Activated CD4-positive, alpha-beta T cell treated with anti-CD3 and anti-CD28 coated beads for 36 hours (primary cell): ENCODE measurements around the gene UBE2D3. TPM values are rescaled to one million over a fixed set of nuclear protein-coding genes. Genes with fewer than 3 reads are reported as not detected.
A peak's percentile ranks its signal among the peaks of the same experiment; 100 is the strongest.

Experiments used
- ATAC-seq: fragments of 200-7000 bp; cut with Tn5 transposase; one replicate; pipeline ENCODE4 v1.10.0; 2021; ENCODE audit warnings: mild to moderate bottlenecking, moderate library complexity
- CTCF ChIA-PET: fragments of 350-600 bp; sonication (Branson Sonifier 250); formaldehyde crosslinking; loops from one replicate; lab custom pipeline; 2021; ENCODE audit warnings: antibody characterized with exemption; lab: Charles Lee
- POLR2A ChIA-PET: fragments of 350-600 bp; sonication (Branson Sonifier 250); formaldehyde crosslinking; loops from one replicate; lab custom pipeline; 2021; ENCODE audit warnings: antibody characterized with exemption, inconsistent platforms; lab: Charles Lee
- DNase-seq: peaks from one replicate; pipeline ENCODE4 v3.0.0-alpha.2; 2020
- H3K27ac Mint-ChIP-seq: one replicate; pipeline ENCODE4 v1.8.0; 2021; ENCODE audit warnings: mixed read lengths
- H3K27me3 Mint-ChIP-seq: one replicate; pipeline ENCODE4 v1.8.0; 2021; ENCODE audit warnings: mixed read lengths
- H3K36me3 Mint-ChIP-seq: one replicate; pipeline ENCODE4 v1.8.0; 2021; ENCODE audit warnings: low read depth, mixed read lengths
- H3K4me1 Mint-ChIP-seq: one replicate; pipeline ENCODE4 v1.8.0; 2021; ENCODE audit warnings: mixed read lengths
- H3K4me3 Mint-ChIP-seq: one replicate; pipeline ENCODE4 v1.8.0; 2021; ENCODE audit warnings: mild to moderate bottlenecking, moderate library complexity, mixed read lengths
- H3K9me3 Mint-ChIP-seq: one replicate; pipeline ENCODE4 v1.8.0; 2021; ENCODE audit warnings: low read depth, mixed read lengths
- intact Hi-C, 2 experiments: fragments of 100-400 bp; cut with DNase I in 1 of 2; cut with micrococcal nuclease in 1 of 2; formaldehyde crosslinking; loops; one replicate each; pipeline versions ENCODE4 v1.14.2 to v1.15.1; 2022 to 2024; cut with DNase I, micrococcal nuclease
- total RNA-seq, 2 experiments: library from RNA; stranded (reverse); gene quantifications; one replicate each; pipeline ENCODE4 v1.2.3, GENCODE V29; 2021

UBE2D3 gene
- total RNA-seq, 2 experiments from 2014 or later = 472 to 686 TPM

DNA sequence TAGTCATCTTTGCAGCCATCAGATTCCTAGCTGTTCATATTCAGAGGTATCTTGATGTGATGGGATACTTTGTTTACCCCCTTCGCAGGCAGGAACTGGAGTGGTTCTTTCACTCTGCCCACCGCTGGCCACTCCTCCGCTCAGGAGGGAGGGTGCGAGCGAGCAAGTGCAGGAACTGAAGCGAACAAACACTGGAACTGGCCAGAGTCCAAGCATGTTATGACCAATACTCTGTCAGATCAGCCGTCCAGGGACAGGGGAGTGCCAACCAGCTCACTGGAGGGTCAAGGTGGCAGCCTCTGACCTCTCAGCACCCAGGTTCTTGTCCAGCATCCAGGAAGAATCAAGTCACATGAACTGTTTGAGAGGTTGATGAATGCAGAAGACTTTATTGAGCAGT lies 48.6 kb downstream of the UBE2D3 start:
- ATAC-seq = no peak
- H3K4me1 Mint-ChIP-seq = peaks cover 5% of the 10 kb centered on the region
- H3K27me3 Mint-ChIP-seq = peaks cover 2% of the 10 kb centered on the region
- intact Hi-C loops = no loop called here
- H3K36me3 Mint-ChIP-seq = no peaks in the 10 kb centered on the region
- H3K4me3 Mint-ChIP-seq = no peak overlapping the region
- H3K9me3 Mint-ChIP-seq = peaks cover 2% of the 10 kb centered on the region
- POLR2A ChIA-PET = no interaction called here
- DNase-seq = no peak
- CTCF ChIA-PET = interaction anchor here (0.6 kb wide), 1 partner anchor 329 kb away, joined by 4 read pairs; no protein-coding TSS in a partner anchor
- H3K27ac Mint-ChIP-seq = no peak overlapping the region

GRCh38 chr4:102775805-102776204 lies 51.5 kb downstream of the UBE2D3 start:
- peaks cover 2% of the 10 kb centered on the region for H3K9me3 Mint-ChIP-seq
- H3K27me3 Mint-ChIP-seq = peaks cover 2% of the 10 kb centered on the region
- no peak overlapping the region for H3K4me3 Mint-ChIP-seq
- no peaks in the 10 kb centered on the region for H3K36me3 Mint-ChIP-seq
- H3K4me1 Mint-ChIP-seq = peaks cover 4% of the 10 kb centered on the region
- intact Hi-C loops = no loop called here
- H3K27ac Mint-ChIP-seq = no peak overlapping the region
- POLR2A ChIA-PET = no interaction called here
- ATAC-seq (no peak), DNase-seq (no peak)
- CTCF ChIA-PET = no interaction called here

DNA sequence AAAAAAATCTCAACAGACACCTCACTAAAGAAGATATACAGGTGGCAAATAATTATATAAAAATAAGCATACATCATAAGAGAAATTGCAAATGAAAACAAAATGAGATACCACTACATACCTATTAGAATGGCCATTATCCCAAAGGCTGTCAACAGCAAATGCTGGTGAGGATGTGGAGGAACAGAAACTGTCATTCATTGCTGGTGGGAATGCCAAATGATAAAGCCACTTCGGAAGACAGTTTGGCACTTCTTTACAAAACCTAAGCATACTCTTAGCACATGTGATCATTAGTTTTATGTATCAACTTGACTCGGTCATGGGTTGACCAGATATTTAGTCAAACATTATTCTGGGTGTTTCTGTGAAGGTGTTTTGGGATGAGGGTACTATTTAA lies 53.1 kb downstream of the UBE2D3 start:
- ChIA-PET POLR2A (no interaction called here), CTCF (no interaction called here)
- H3K4me1 Mint-ChIP-seq = no peaks in the 10 kb centered on the region
- no peak overlapping the region for H3K27ac Mint-ChIP-seq
- peaks cover 2% of the 10 kb centered on the region for H3K27me3 Mint-ChIP-seq
- H3K4me3 Mint-ChIP-seq = no peak overlapping the region
- peaks cover 2% of the 10 kb centered on the region for H3K9me3 Mint-ChIP-seq
- ATAC-seq = no peak
- no peaks in the 10 kb centered on the region for H3K36me3 Mint-ChIP-seq
- intact Hi-C loops = no loop called here
- no peak for DNase-seq

GRCh38 chr4:102772738-102773340 lies 54.5 kb downstream of the UBE2D3 start:
- H3K27ac Mint-ChIP-seq = no peak overlapping the region
- DNase-seq (no peak), ATAC-seq (no peak)
- H3K4me3 Mint-ChIP-seq = no peak overlapping the region
- no peaks in the 10 kb centered on the region for H3K4me1 Mint-ChIP-seq
- intact Hi-C loops = no loop called here
- CTCF ChIA-PET = no interaction called here
- H3K27me3 Mint-ChIP-seq = peaks cover 2% of the 10 kb centered on the region
- no peaks in the 10 kb centered on the region for H3K36me3 Mint-ChIP-seq
- POLR2A ChIA-PET = no interaction called here
- H3K9me3 Mint-ChIP-seq = peaks cover 2% of the 10 kb centered on the region

- ATAC-seq (no peak), DNase-seq (no peak)
- intact Hi-C loops = loop anchor here (5.0 kb wide), 3 partner anchors 37 to 333 kb away; no protein-coding TSS in a partner anchor
- no peak overlapping the region for H3K27ac Mint-ChIP-seq
- H3K36me3 Mint-ChIP-seq = no peaks in the 10 kb centered on the region
- H3K4me1 Mint-ChIP-seq = peaks cover 8% of the 10 kb centered on the region
- ChIA-PET POLR2A (no interaction called here), CTCF (no interaction called here)
- no peaks in the 10 kb centered on the region for H3K9me3 Mint-ChIP-seq
- H3K4me3 Mint-ChIP-seq = no peak overlapping the region
- H3K27me3 Mint-ChIP-seq = peaks cover 2% of the 10 kb centered on the region
Observed at GRCh38 chr4:102764901-102765300, 62.5 kb downstream of the UBE2D3 start.

- H3K4me3 Mint-ChIP-seq = peak overlapping the region; percentile 90
- intact Hi-C loops = loop anchor here (2.0 to 5.0 kb wide), 7 partner anchors 25 to 330 kb away; partner anchors contain the start of gene CISD2 (in 1 of the 2)
- H3K27ac Mint-ChIP-seq = no peak overlapping the region
- no peaks in the 10 kb centered on the region for H3K9me3 Mint-ChIP-seq
- CTCF ChIA-PET = interaction anchor here (0.7 kb wide), 1 partner anchor 9 kb away, joined by 3 read pairs; no protein-coding TSS in a partner anchor
- POLR2A ChIA-PET = interaction anchor here (1.7 to 1.9 kb wide), 2 partner anchors 48 to 66 kb away, joined by 6 to 15 read pairs; partner anchors contain the start of gene UBE2D3
- DNase-seq (no peak), ATAC-seq (no peak)
- peaks cover 2% of the 10 kb centered on the region for H3K27me3 Mint-ChIP-seq
- H3K4me1 Mint-ChIP-seq = peaks cover 25% of the 10 kb centered on the region
- H3K36me3 Mint-ChIP-seq = peaks cover 3% of the 10 kb centered on the region
Observed at GRCh38 chr4:102761906-102762305, 65.4 kb downstream of the UBE2D3 start.

DNA sequence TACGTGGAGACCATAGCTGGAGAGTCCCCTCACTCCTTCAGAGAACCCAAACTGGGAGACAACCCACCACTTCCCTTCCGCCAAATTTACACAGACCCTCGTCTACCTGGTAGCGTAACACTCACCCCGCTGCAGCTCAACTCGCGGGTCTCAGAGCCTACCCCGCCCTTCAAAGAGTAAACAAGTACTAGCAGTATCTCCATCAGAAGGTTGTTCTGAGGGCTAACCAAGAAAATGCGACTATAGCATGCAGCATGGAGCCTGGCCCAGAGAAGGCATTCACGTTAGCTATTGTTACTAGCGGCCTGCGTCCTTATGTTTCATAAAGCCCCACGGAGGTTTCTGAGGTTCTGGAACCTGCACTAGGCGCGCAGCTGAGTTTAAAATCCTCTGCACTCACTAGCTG lies 66.1 kb downstream of the UBE2D3 start:
- Mint-ChIP-seq H3K4me3 (peak overlapping the region; percentile 90), H3K27me3 (peaks cover 2% of the 10 kb centered on the region), H3K36me3 (peaks cover 3% of the 10 kb centered on the region), H3K27ac (peak overlapping the region; percentile 42), H3K4me1 (peaks cover 25% of the 10 kb centered on the region), H3K9me3 (no peaks in the 10 kb centered on the region)
- intact Hi-C loops = loop anchor here (2.0 to 5.0 kb wide), 7 partner anchors 26 to 329 kb away; partner anchors contain the start of gene CISD2 (in 1 of the 2)
- peak; percentile 39 for DNase-seq
- ChIA-PET POLR2A (interaction anchor here (0.6 to 1.9 kb wide), 8 partner anchors 42 to 131 kb away, joined by 3 to 15 read pairs (median 4); partner anchors contain the start of genes CISD2 and UBE2D3), CTCF (interaction anchor here (0.7 to 1.7 kb wide), 4 partner anchors 9 to 338 kb away, joined by 3 to 6 read pairs (median 3); partner anchors contain the start of gene BDH2)
- peak; percentile 23 for ATAC-seq

- H3K4me1 Mint-ChIP-seq = peaks cover 25% of the 10 kb centered on the region
- H3K9me3 Mint-ChIP-seq = no peaks in the 10 kb centered on the region
- intact Hi-C loops = loop anchor here (1.0 to 5.0 kb wide), 11 partner anchors 26 to 328 kb away; partner anchors contain the start of genes CISD2 (in 2 of the 2), SLC9B1 (in 1 of the 2), SLC9B2 (in 1 of the 2) and UBE2D3 (in 1 of the 2)
- peaks cover 3% of the 10 kb centered on the region for H3K36me3 Mint-ChIP-seq
- DNase-seq (peak; percentile 93), ATAC-seq (peak; percentile 93)
- peak within 1 kb of the TSS; percentile 90 for H3K4me3 Mint-ChIP-seq
- peak within 1 kb of the TSS; percentile 89 for H3K27ac Mint-ChIP-seq
- ChIA-PET CTCF (interaction anchor here (0.6 to 1.7 kb wide), 4 partner anchors 9 to 339 kb away, joined by 3 to 6 read pairs (median 3); partner anchors contain the start of gene BDH2), POLR2A (interaction anchor here (0.6 to 1.9 kb wide), 8 partner anchors 43 to 130 kb away, joined by 3 to 15 read pairs (median 4); partner anchors contain the start of genes CISD2 and UBE2D3)
- H3K27me3 Mint-ChIP-seq = peaks cover under 1% of the 10 kb centered on the region
Observed at GRCh38 chr4:102760645-102761295, 66.6 kb downstream of the UBE2D3 start, which contains the start of gene MANBA. Gene MANBA, minus strand, starts transcription at chr4:102760968. Its CDS starts 74 bp downstream, at chr4:102760894.

DNA sequence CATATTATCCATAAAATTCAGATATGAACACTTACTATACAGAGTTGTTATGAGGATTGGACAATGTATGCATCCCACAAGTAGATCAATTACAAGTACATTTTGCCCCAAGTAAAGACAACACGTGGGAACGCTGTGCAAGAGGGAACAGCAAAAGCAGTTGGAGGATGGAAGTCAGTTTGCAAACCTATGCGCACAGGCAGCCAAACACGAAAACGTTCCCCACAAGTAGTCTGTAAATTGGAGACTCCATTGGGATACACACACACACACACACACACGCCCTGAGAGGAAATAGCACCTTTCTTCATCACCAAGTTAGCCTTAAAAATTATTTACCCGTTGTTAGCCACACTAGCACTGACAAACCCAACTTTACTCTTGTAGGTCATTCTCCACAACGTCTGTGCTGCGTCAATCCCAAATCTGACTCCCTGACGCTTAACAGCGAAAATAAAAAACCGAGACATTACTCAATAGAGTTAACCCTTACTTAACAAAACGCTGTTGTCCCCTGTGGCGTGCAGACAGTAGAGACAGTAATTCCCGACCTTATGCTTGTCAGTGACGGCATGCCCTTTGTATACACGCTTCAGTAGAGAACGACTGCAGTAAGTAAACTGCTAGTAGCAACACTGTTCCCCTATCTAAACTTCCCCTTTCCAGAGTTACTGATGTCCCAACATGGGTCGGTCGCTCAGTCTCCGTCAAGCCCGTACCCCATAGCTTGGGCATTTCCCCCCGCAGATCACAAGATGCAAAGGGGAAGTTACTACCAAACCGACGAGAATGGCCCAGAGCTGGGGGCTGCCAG lies 67.3 kb downstream of the UBE2D3 start:
- peak overlapping the region; percentile 89 for H3K27ac Mint-ChIP-seq
- intact Hi-C loops = loop anchor here (1.0 to 5.0 kb wide), 11 partner anchors 27 to 328 kb away; partner anchors contain the start of genes CISD2 (in 2 of the 2), SLC9B1 (in 1 of the 2), SLC9B2 (in 1 of the 2) and UBE2D3 (in 1 of the 2)
- H3K27me3 Mint-ChIP-seq = no peaks in the 10 kb centered on the region
- POLR2A ChIA-PET = interaction anchor here (0.8 to 1.9 kb wide), 6 partner anchors 44 to 130 kb away, joined by 3 to 15 read pairs (median 6); partner anchors contain the start of gene UBE2D3
- CTCF ChIA-PET = interaction anchor here (0.6 to 1.7 kb wide), 2 partner anchors 48 to 191 kb away, joined by 3 read pairs; no protein-coding TSS in a partner anchor
- H3K36me3 Mint-ChIP-seq = peaks cover 4% of the 10 kb centered on the region
- peak overlapping the region; percentile 90 for H3K4me3 Mint-ChIP-seq
- peak; percentile 48 for ATAC-seq
- H3K4me1 Mint-ChIP-seq = peaks cover 25% of the 10 kb centered on the region
- H3K9me3 Mint-ChIP-seq = no peaks in the 10 kb centered on the region
- DNase-seq = peak; percentile 56

DNA sequence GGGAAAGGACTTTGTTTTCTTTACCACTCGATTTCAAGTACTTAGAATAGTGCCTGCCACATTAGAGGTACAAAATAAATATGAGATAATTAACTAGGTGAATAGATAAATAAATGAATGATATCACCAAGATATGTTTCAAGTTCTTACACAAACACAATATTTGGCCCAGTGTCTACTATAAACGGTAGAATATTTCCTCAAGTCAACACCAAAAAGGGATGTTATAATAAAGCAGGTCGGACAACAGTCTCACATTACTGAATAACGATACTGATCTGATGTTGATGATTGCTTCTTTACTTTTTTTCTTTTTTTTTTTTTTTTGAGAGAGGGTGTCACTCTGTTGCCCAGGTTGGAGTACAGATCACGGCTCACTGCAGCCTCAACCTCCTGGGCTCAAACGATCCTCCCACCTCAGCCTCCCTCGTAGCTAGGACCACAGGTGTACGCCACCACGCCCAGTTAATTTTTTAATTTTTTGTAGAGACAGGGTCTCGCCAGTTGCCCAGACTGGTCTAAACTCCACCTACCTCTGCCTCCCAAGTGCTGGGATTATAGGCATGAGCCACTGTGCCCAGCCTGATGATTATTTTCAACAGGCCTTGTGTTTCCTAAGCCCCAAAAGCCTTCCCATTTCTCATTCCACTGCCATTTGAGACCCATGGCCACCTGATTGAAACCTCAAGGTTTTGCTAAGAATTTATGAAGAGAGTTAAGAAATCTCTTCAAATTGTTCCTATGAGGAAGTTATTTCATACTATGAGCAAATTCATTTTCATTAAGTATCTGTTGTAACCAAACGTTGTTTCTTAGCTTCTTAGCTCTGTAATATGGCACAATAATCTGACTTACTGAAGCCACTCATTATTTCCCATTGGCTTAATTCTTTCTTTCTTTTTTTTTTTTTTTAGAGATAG lies 68.8 kb downstream of the UBE2D3 start:
- no peak for ATAC-seq
- DNase-seq = no peak
- peaks cover 25% of the 10 kb centered on the region for H3K4me1 Mint-ChIP-seq
- intact Hi-C loops = no loop called here
- ChIA-PET CTCF (interaction anchor here (0.6 kb wide), 1 partner anchor 249 kb away, joined by 7 read pairs; no protein-coding TSS in a partner anchor), POLR2A (no interaction called here)
- H3K36me3 Mint-ChIP-seq = peaks cover 7% of the 10 kb centered on the region
- no peaks in the 10 kb centered on the region for H3K27me3 Mint-ChIP-seq
- H3K9me3 Mint-ChIP-seq = no peaks in the 10 kb centered on the region
- H3K27ac Mint-ChIP-seq = no peak overlapping the region
- H3K4me3 Mint-ChIP-seq = peak overlapping the region; percentile 90
